Umbilical cord (tissue), 2 donors: ENCODE measurements around the gene RHBDD1. TPM values are rescaled to one million over a fixed set of nuclear protein-coding genes. Genes with fewer than 3 reads are reported as not detected.
"Not testable (repeated sequence)": the region's sequence is repeated elsewhere in the genome, so short reads cannot be mapped to it uniquely, and the experiment has no call there.

Experiments used
- DNase-seq: peaks from one replicate; pipeline ENCODE4 v3.0.0-alpha.2; 2015; ENCODE audit warnings: low spot score
- total RNA-seq: library from RNA; depleted of rRNA; stranded (reverse); fragments of >200 nt; gene quantifications from one replicate; pipeline ENCODE4 v1.2.3, GENCODE V29; 2014; ENCODE audit warnings: low replicate concordance; ENCODE audit not compliant: insufficient read depth

The RHBDD1 gene
- total RNA-seq, 1 donor from 2014 or later, result 17.1 TPM

DNA sequence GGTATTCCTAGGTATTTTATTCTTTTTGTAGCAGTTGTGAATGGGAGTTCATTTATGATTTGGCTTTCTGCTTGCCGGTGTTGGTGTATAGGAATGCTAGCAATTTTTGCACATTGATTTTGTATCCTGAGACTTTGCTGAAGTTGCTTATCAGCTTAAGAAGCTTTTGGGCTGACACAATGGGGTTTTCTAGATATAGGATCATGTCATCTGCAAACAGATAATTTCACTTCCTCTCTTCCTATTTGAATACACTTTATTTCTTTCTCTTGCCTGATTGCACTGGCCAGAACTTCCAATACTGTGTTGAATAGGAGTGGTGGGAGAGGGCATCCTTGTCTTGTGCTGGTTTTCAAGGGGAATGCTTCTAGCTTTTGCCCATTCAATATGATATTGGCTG is 7.1 kb downstream of the RHBDD1 start:
- not testable (repeated sequence) for DNase-seq

DNA sequence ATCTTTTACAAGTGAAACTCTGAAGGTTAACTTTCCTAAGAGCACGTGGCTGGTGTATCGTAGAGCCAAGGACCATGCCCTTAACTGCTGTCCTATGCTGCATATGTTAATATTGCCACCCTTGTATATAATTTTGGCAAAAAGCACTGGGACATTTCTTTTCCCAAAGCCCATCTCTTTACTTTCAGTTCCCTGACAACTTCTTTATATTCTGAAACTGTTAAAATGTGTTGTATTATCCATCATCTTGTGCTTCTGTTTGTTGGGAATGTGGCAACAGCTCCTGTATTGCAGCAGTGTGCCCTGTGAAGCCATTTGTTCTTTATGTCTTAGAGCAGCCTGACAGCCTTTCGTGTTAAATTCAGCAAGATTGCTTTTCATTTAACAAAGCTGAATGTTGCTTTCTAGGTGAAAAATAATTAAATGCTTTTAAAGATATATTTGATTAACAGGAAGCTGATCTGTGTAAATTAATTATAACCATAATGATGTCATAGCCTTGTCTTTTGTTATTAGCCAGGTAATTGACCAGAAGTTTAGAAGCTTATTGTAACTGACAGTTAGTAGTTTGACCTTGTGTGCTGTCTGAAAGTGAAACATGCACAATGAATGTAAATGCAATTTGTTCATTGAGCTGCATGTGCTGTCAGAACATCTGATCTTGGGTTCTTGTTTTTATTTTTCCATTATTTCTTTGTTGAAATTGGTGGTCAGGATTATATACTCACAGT is 9.7 kb downstream of the RHBDD1 start:
- DNase-seq, result no peak

DNA sequence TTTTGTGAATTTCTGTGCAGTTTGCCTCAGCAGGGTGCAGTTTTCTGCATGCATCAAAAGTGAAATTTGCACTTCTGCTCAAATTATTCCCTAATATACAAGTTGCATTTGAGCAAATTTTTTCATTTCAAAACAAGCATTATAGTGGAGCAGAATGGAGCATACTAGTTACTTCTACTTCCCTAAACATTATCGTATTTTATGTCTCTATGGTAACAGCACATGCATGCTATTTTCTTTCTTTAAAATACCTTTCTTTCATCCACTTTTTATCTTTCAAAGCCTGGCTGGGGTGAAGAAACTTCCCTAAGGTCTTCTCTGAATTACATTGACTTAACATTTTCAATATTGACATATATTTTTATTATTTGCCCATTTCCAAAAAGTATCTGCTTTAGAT is 11.2 kb downstream of the RHBDD1 start:
- no peak for DNase-seq

DNA sequence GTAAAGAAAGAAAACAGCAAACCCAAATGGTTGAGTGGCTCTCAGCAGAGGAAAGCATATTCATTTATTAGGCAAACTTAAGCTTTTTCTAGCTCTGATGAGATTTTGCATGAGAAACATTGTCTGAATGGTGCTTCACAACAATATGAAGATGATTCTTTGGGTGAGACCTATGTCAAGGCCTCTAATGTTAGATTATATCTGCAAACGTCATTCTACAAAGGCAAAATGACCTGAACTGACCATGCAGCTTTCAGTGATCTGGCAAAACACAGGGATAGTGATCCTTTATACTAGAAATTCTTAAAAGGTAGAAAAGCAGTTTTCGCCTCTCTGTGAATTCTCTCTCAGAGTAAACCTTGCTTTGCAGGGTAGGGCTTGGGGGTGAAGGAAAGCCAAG is 11.7 kb downstream of the RHBDD1 start:
- DNase-seq, result no peak

DNA sequence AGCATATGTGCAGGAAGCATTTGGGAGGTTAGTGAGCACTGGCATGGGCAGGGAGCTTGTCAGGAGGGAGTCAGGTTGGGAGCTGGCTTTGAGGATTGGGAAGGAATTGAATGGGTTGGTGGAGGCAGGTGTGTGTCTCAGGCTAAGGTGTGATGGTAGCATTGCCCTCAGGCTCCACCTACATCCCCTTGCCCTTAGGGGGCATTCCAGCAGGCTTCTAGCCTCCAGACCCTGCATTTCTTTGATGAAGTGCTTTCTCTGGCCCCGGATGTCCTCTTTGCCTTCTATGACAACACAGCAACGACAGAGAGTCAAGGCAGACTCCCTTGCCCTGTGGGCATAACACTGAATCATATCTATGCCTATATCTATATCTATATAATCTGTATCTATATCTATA is 13.5 kb downstream of the RHBDD1 start:
- DNase-seq, result no peak

DNA sequence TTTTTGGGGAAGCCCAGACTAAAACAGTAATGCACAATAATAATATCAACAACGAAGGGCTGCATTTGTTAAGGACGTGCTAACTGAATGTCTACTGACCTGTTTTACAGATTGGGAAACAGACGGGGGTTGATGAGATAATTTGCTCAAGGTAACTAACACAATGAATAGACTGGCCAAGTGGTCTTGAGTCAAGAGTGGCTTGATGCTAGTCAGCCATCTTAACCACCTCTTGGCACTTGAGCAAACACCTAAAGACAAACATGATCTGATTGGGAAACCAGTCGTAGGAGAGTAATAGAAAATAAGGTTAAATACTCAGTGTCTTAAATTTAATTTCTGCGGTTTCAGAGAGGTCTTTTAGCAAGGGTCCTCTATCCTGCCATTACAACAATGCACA is 14.2 kb downstream of the RHBDD1 start:
- DNase-seq, result no peak

DNA sequence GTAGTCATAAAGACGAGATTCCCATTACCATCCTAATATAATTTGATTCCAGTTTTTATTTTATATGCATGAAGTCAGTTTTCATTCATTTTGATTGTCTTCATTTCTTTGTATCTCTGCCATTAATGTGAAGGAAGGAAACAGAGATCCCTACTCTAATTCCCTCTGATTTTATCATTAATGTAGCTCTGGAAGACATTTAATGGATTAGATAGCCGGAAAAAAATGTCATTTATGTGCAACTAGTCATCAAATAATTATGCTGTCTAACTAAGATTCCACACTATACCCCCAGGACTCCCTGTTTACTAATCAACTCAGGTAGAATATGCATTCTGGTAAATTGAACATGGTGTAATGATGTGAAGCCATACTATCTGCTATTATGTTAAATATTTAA is 19.9 kb downstream of the RHBDD1 start:
- DNase-seq, result no peak

DNA sequence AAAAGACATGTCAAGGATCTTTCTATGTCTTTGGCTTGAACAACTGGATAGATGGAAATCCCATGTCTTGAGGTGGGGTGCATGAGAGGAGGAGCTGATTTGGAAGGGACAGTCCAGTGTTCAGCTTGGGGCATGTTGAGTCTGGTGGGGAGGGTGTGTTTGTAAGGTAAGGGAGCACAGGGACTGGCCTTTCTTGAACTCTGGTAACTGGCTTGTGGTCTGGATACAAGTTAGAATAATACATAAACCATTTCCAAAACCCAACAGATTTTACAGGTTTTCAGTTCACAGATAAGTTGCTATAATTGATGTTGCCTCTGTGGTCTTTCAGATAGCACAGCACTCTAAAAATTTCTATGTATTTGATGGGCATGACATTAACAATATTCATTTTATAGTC is 24.2 kb downstream of the RHBDD1 start:
- no peak for DNase-seq

DNA sequence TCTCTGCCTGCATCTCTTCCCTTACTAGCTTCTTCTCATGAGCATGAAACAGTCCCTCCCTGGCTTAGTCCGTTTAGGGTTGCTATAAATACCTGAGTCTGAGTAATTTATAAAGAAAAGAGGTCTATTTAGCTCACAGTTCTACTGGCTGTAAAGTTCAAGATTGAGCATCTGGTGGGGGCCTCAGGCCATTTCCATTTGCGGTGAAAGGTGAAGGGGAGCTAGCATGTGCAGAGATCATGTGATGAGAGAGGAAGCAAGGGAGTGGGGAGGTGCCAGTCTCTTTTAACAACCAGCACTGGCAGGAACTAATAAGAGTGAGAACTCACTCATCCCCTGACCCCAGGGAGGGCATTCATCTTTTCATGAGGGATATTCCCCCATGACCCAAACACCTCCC is 26.8 kb downstream of the RHBDD1 start:
- DNase-seq, result no peak

DNA sequence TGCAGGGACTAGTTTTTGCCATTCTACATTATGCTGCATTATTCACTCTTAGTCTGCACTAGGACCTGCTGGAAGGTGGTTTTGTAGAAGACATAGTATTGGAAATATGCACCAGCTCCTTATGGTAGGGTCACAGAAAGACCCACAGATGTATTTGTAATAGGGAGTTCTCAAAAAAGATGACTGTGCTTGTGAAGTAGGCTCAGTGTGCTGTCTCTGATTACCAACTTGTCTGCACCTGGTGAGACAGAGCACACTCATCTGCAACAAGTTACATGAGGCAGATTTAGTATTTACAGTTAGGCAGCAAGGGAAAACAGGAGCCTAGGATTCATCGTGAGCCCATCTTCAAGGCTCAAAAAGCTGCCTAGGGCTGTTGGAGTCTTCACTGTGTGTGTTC is 29.4 kb downstream of the RHBDD1 start:
- DNase-seq, result no peak

DNA sequence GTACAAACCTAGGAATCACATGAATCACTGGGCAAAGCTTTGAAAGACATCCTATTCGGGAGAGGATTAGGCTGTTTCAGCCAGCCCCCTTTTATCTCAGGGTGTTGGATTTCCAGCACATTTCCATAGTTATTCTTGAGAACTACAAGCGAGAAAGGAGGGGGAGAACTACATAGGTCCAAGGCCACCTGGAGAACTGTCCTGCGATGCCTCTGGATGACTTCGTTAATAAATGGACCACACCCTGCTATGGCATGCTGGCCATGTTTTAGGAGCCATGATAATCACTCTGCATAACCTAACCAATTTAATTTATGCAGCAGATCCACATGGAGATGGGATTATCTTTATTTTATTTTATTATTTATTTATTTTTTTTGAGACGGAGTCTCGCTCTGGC is 29.9 kb downstream of the RHBDD1 start:
- no peak for DNase-seq

DNA sequence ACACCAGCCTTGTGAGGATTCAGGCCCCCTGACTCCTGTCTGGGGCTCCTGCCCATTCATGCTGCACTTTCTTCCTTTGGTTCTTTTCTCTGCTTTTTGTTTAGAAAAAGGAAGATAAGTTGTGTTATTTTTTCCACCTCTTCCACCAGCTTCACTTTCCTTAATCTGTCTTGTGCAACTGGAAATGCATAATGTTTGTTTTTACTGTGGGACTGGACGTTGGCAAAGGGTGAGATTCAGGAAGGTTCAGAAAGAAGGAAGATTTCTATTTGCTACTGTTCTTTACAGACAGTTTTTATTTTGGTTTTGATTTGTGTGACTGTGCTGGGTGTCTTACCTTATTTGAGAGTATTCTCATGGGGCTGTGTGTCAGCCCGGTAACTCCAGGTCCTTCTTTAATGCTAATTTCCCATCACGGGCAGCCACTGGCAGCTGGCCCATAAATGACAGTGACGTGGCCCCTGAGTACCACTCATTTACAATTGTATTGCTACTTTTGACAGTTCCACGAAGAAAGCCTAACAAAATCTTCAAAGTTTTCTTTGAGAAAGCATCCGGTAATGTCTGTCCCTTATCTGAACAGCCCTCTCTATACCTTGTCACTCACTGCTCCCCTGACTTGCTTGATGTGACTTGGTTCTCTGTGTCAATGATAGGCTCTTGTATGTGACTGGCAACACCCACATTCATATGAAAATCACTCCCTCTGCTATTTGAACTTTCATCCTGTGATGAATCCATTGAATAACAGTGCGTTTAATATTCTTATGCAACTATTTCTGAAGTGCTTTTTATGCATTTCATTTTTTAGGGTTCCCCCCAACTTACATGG is 32.7 kb downstream of the RHBDD1 start:
- DNase-seq, result no peak

DNA sequence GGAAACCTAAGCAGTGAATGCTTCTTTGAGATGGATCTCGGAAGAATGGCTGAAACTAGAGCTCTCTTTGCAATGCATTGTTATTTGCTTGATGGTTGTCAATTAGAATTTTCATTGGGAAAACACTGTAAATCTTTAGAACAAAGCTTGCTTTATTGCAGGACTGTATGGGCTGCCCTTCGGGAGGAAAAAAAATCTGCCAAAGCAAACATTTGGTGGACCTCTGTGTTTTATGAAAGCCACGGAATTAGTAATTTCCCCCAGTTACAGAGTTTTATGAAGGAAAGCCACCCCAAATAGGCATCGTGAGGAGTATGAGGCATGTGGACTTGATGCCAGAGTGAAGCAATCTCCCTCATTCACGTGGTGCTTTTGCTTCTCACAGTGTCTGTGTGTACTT is 33.5 kb downstream of the RHBDD1 start:
- DNase-seq, result no peak

DNA sequence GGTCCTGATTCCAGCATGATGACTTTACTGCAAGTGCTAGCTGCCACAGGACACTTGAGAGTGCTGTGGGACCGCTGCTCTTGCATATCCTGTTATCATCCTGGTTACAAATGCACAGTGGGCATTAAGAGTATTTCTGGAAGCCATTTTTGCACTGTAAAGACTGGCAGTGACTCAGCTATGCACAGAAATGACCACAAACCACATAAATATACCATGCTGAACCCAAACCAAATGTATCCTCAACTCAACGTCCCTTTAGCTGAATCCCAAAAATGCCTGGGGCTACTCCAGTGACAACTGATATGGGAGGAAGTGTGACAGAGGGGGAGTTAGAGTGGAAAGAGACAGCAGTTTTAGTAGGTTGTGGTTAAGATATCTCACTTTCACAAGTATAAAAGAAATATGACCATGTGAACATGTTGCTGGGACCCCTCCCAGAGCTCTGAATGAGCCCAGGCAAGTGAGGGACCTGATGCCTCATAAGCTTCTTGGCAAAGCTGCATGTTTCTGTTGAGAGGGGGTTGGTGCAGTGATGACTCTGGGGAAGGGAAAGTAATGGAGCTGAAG is 37.3 kb downstream of the RHBDD1 start:
- DNase-seq, result no peak

DNA sequence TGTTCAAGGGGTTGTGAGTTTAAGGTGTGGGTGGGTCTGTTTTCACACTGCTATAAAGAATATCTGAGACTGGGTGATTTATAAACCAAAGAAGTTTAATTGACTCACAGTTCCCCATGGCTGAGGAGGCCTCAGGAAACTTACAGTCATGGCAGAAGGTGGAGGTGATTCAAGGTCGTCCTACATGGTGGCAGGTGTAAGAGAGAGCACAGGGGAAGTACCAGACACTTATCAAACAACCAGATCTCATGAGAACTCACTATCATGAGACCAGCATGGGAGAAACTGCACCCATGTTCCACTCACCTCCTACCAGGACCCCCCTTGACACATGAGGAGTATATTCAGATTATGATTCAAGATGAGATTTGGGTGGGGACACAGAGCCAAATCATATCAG is 38.0 kb downstream of the RHBDD1 start:
- no peak for DNase-seq

DNA sequence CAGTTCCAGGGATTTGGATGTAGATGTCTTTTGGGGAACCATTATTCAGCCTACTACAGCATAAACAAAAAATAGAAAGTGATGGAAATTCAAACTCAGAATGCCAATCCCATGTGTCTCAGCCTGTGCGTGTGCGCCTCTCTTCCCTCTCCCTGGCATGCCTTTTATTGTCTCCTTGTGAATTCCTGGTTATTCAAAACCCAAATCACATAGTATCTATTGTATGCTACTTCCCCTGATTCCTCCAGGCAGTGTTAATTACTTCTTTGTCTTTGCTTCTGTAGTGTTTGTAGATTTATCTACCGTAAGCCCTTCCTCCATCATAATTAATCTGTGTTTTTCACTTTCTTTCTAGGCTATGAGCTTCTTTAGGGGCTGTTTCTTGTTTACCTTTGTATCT is 38.9 kb downstream of the RHBDD1 start:
- no peak for DNase-seq

DNA sequence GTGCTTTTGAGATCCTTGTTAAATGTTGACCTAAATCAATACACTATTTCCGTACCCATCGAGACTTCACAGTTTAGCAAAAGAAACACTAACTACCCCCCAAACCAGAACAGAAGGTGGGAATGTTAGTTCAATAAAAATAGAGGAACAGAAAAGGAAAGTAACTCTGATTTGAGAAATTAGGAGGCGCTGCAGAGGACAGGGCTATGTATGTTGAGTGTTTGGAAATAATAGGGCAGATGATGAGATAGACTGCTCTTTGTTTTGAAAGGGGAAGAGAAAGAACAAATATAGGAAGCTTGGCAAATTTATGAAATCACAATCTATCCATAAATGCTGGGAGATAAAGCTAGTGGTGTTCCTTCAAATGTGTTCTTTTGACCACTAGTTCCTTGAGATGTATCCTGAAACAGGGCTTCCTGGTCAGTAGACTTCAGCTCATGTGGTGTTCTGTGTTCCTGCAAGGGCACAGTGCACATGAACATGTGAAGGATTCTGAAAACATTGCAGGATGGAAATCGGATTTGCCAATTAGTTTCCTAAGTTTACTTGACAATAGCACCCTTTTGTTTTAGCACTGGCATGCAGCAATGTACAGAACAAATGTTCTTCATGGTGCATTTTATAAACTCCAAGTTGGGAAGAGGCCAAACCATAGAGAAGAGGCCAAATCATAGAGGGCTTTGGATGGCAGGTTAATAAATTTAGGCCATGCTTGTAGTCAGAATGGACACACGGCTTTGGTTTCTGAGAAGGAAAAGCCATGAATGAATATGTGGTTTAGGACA is 39.8 kb downstream of the RHBDD1 start:
- DNase-seq, result no peak

DNA sequence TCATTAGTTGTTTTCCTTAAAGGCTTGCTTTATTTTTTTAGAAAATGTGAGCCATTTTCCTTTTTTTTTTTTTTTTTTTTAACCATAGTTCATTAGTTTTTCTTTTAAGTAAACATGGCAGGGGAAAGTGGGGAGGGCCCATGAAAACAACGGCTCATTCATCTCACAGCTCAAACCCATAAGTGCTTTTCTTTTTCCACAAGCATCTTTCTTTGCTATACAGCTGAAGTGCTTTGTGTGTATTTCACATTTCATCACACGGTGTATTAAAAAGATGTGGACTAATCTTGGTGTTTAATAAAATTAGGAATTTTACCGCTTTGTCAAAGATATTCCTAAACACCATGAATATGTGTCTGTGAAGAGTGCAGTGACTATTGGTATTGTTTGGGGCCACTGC is 41.6 kb downstream of the RHBDD1 start:
- no peak for DNase-seq

DNA sequence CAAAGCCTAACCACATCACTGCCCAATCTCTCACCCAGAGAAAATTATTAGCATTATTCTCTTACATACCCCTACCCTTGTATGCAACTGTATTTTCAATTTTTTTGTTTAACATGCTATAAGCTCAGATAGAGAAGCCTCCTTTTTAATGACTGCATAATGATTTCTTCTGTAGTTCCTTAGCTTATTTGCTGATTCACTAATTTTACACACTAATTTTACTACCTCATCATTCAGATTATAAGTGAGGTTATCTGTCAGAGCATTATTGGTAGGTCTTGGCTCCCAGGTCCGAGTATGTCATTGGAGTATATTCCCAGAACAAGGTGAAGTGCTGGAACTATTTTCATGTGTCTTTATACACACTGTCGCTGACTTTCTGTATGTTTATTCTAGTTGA is 45.4 kb downstream of the RHBDD1 start:
- DNase-seq, result no peak

DNA sequence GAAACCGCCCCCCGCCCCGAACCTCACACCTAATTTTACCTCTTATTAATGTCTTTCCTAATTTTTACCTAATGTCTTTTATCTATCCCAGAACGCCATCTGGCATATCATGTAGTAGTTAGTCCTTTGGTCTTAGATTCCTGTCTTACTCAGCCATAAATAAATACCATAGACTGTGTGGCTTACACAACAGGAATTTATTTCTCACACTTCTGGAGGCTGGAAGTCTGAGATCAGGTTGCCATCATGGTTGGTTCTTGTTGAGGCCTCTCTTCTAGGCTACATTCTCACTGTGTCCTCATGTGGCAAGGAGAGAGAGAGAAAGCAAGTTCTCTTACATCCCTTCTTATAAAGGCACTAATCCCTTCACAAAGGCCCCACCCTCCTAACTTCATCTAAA is 46.8 kb downstream of the RHBDD1 start:
- DNase-seq, result no peak

DNA sequence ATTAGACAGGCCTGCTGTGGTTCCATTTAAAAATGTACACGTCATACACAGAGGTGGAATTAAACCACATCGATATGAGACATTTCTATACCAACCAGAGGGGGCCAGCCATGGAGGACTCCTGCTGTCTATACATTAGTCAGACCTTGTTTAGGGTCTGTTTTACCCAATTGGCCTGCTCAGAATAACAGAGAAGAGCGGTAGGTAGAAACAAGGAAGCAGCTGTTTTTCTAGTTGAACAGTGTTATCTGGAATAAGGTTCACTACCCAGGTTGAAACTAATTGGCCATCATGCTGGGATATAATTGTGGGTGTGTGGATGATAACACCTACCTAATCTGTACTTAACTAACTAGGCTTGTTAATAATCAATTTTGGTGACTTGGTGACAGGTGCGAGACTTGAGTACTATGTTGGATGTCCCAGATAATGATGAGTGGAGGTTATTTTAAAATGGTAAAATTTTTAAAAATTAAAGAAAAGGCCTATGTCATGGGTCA is 47.5 kb downstream of the RHBDD1 start:
- DNase-seq, result no peak

DNA sequence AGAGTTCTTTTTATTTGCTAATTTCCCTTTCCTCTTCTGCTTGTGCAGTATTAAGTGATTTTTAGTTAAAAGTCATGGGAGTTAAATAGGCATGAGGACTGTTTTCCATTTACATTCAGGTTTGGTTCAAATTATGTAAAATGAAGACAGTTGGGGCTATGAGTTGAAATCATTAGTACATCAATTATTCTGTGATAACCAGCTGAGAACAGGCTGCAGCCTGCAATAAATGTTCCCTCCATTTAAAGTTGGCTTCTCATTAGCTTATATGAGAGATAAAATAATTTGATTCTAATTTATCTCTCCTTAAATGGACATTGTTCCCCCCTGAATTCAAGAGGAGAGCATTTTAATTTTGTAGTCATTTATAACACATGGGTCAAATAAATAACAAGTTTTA is 48.3 kb downstream of the RHBDD1 start:
- no peak for DNase-seq
